IMR-90 (cell line): ENCODE results near the gene TNS3. TPM values are rescaled to one million over a fixed set of nuclear protein-coding genes. Genes with fewer than 3 reads are reported as not detected.

ENCODE experiments used
- ATAC-seq: fragments of 200-7000 bp; cut with Tn5 transposase; 2 replicates; pipeline ENCODE4 v1.9.1; 2020; ENCODE audit warnings: low read depth, mild to moderate bottlenecking, moderate library complexity
- BruUV-seq: library from RNA; stranded (reverse); fragments of 400-500 nt; replicated peaks from 2 replicates; lab custom pipeline; 2021; lab: Mats Ljungman, UMichigan
- CTCF ChIA-PET: fragments of 300-600 bp; formaldehyde crosslinking; extraction: SDS; loops from one replicate; lab custom pipeline; 2021; ENCODE audit warnings: antibody characterized with exemption; lab: Yijun Ruan, JAX
- POLR2A ChIA-PET: fragments of 300-600 bp; sonication (Branson Sonifier 250); formaldehyde crosslinking; loops from one replicate; lab custom pipeline; 2022; ENCODE audit warnings: antibody characterized with exemption; ENCODE audit not compliant: unreplicated experiment; lab: Charles Lee
- DNase-seq: peaks from one replicate; pipeline ENCODE4 v3.0.0; 2013
- H2AFZ ChIP-seq: replicated peaks from 2 replicates; pipeline ENCODE3; 2013; ENCODE audit warnings: low read length, mild to moderate bottlenecking; ENCODE audit not compliant: poor library complexity
- H2AK5ac ChIP-seq: 2 replicates; pipeline ENCODE4 v1.6.1; 2013; ENCODE audit warnings: low read depth, low read length, inconsistent platforms
- H2AK9ac ChIP-seq: replicated peaks from 2 replicates; pipeline ENCODE3; 2013; ENCODE audit warnings: mild to moderate bottlenecking, low read depth, low read length, moderate library complexity; ENCODE audit not compliant: poor library complexity
- H2BK120ac ChIP-seq: 2 replicates; pipeline ENCODE4 v1.6.1; 2013; ENCODE audit warnings: low read depth, low read length, inconsistent platforms
- H2BK15ac ChIP-seq: 3 replicates; pipeline ENCODE4 v1.6.1; 2013; ENCODE audit warnings: low read depth, low read length, inconsistent platforms
- H2BK20ac ChIP-seq: 2 replicates; pipeline ENCODE4 v1.6.1; 2013; ENCODE audit warnings: low read depth, mild to moderate bottlenecking, inconsistent platforms, low read length, moderate library complexity
- H2BK5ac ChIP-seq: 2 replicates; pipeline ENCODE4 v1.6.1; 2013; ENCODE audit warnings: mild to moderate bottlenecking, low read depth, low read length, inconsistent platforms; ENCODE audit not compliant: poor library complexity, severe bottlenecking
- H3K14ac ChIP-seq: replicated peaks from 2 replicates; pipeline ENCODE4 v1.6.1; 2013; ENCODE audit warnings: low read depth, low read length, inconsistent platforms
- H3K18ac ChIP-seq: 2 replicates; pipeline ENCODE4 v1.6.1; 2013; ENCODE audit warnings: low read depth, low read length, control low read depth
- H3K23ac ChIP-seq: 2 replicates; pipeline ENCODE4 v1.6.1; 2013; ENCODE audit warnings: low read depth, low read length, inconsistent platforms
- H3K27ac ChIP-seq: 2 replicates; pipeline ENCODE4 v1.5.1; 2013; ENCODE audit warnings: mild to moderate bottlenecking, control low read depth, low read length; ENCODE audit not compliant: insufficient read depth
- H3K27me3 ChIP-seq: 2 replicates; pipeline ENCODE4 v1.6.1; 2013; ENCODE audit warnings: low read length; ENCODE audit not compliant: control insufficient read depth, insufficient read depth
- H3K36me3 ChIP-seq: 2 replicates; pipeline ENCODE4 v1.6.1; 2013; ENCODE audit warnings: low read length, mixed read lengths; ENCODE audit not compliant: control insufficient read depth, insufficient read depth
- H3K4ac ChIP-seq: 2 replicates; pipeline ENCODE4 v1.6.1; 2013; ENCODE audit warnings: low read depth, low read length, inconsistent platforms
- H3K4me1 ChIP-seq: 2 replicates; pipeline ENCODE4 v1.6.1; 2013; ENCODE audit warnings: low read length, mixed read lengths; ENCODE audit not compliant: control insufficient read depth, insufficient read depth
- H3K4me2 ChIP-seq: 2 replicates; pipeline ENCODE4 v1.6.1; 2013; ENCODE audit warnings: low read depth, mild to moderate bottlenecking, control low read depth, low read length, moderate library complexity
- H3K4me3 ChIP-seq: 2 replicates; pipeline ENCODE4 v1.5.1; 2013; ENCODE audit warnings: low read depth, mild to moderate bottlenecking, control low read depth, low read length, moderate library complexity; ENCODE audit not compliant: insufficient read depth
- H3K56ac ChIP-seq: 2 replicates; pipeline ENCODE4 v1.6.1; 2013; ENCODE audit warnings: low read length, inconsistent platforms; ENCODE audit not compliant: insufficient read depth; ENCODE audit errors: extremely low read depth
- H3K79me1 ChIP-seq, 2 experiments: 2 replicates each; pipeline ENCODE4 v1.6.1; 2013; ENCODE audit warnings: low read length in 2 of 2, inconsistent platforms in 1 of 2, low read depth in 1 of 2
- H3K9ac ChIP-seq: 2 replicates; pipeline ENCODE4 v1.6.1; 2013; ENCODE audit warnings: low read depth, low read length, control low read depth
- H3K9me1 ChIP-seq: 2 replicates; pipeline ENCODE4 v1.6.1; 2013; ENCODE audit warnings: low read length, inconsistent platforms; ENCODE audit not compliant: insufficient read depth
- H3K9me3 ChIP-seq: 2 replicates; pipeline ENCODE4 v1.6.1; 2013; ENCODE audit warnings: low read length; ENCODE audit not compliant: control insufficient read depth, insufficient read depth
- H4K20me1 ChIP-seq: 2 replicates; pipeline ENCODE4 v1.6.1; 2013; ENCODE audit warnings: low read length, inconsistent platforms; ENCODE audit not compliant: insufficient read depth
- H4K5ac ChIP-seq: 2 replicates; pipeline ENCODE4 v1.6.1; 2013; ENCODE audit warnings: mild to moderate bottlenecking, low read depth, low read length, control low read depth
- H4K8ac ChIP-seq, 2 experiments: 2 replicates each; pipeline ENCODE4 v1.6.1; 2013; ENCODE audit warnings: low read depth in 2 of 2, low read length in 2 of 2, control low read depth in 1 of 2, inconsistent platforms in 1 of 2
- H4K91ac ChIP-seq: 2 replicates; pipeline ENCODE4 v1.6.1; 2013; ENCODE audit warnings: low read depth, low read length, inconsistent platforms; ENCODE audit not compliant: insufficient read depth
- RCOR1 ChIP-seq: IDR thresholded peaks from 2 replicates; pipeline ENCODE4 v1.6.1; 2012; ENCODE audit warnings: mild to moderate bottlenecking, low read length, improper control_type of control experiment; ENCODE audit not compliant: insufficient replicate concordance
- WGBS, 2 experiments: methylation state at CpG; one replicate each; pipeline versions ENCODE4 v1.1.5 to v1.1.7; 2013; ENCODE audit warnings: missing lambda C conversion rate in 2 of 2; ENCODE audit not compliant: insufficient read length in 1 of 2; ENCODE audit errors: extremely low coverage in 2 of 2; 5-methylcytosine and 5-hydroxymethylcytosine counted together
- dilution Hi-C: fragments of 300-500 bp; cut with HindIII; formaldehyde crosslinking; loops from one replicate; pipeline ENCODE4 v1.14.3; 2018; ENCODE audit warnings: low sequenced_read_pairs; ENCODE audit not compliant: unreplicated experiment
- in situ Hi-C: fragments of 300-500 bp; cut with MboI; formaldehyde crosslinking; loops from 3 replicates; pipeline ENCODE4 v1.14.3; 2019; ENCODE audit warnings: low sequenced_read_pairs, inconsistent platforms, mixed read lengths
- intact Hi-C: fragments of 100-400 bp; cut with micrococcal nuclease; formaldehyde crosslinking; loops from 2 replicates; pipeline ENCODE4 v1.10.0; 2022
- polyA plus RNA-seq, 3 experiments: library from polyadenylated mRNA; depleted of rRNA; stranded (reverse); fragments of >200 nt; gene quantifications; 2 replicates each; pipeline ENCODE4 v1.2.3, GENCODE V29; 2012; ENCODE audit warnings: low replicate concordance in 1 of 3
- total RNA-seq: library from RNA; depleted of rRNA; stranded (reverse); fragments of >200 nt; gene quantifications from 2 replicates; pipeline ENCODE4 v1.2.3, GENCODE V29; 2012

The TNS3 gene
- total and polyA plus RNA-seq, 2 of the 4 experiments (the other 2 are of a cell fraction) = 64.3 to 79.2 TPM

GRCh38 chr7:47442605-47442865 lies 139.4 kb downstream of the TNS3 start:
- no peak for ATAC-seq
- Histone ChIP-seq H3K14ac (no peak overlapping the region), H3K9ac (no peak overlapping the region), H2BK20ac (no peak overlapping the region), H3K18ac (no peak overlapping the region), H3K27me3 (no peaks in the 10 kb centered on the region), H3K4me3 (no peak overlapping the region), H3K23ac (no peak overlapping the region), H3K79me1 (peaks cover 49 to 85% of the 10 kb centered on the region in 2 experiments), H2AK5ac (no peak overlapping the region), H2BK15ac (no peak overlapping the region), H3K27ac (no peak overlapping the region), H3K36me3 (peaks cover 21% of the 10 kb centered on the region), H3K9me1 (peaks cover 42% of the 10 kb centered on the region), H3K4ac (no peak overlapping the region), H4K5ac (no peak overlapping the region), H2BK120ac (no peak overlapping the region), H3K4me2 (no peak overlapping the region), H3K4me1 (peaks cover 9% of the 10 kb centered on the region), H3K56ac (no peak overlapping the region), H4K91ac (no peak overlapping the region), H2BK5ac (no peak overlapping the region), H4K8ac (no peak overlapping the region), H2AFZ (no peak overlapping the region), H3K9me3 (no peaks in the 10 kb centered on the region), H2AK9ac (no peak overlapping the region), H4K20me1 (peaks cover 62% of the 10 kb centered on the region)
- dilution Hi-C loops (no loop called here), intact Hi-C loops (no loop called here), in situ Hi-C loops (no loop called here)
- WGBS, 2 experiments = 100% methylated on average over 2 of the region's 4 CpGs; no CpG with 5 or more reads in 1 of the 2 experiments
- no peak for DNase-seq
- CTCF ChIA-PET = no interaction called here
- POLR2A ChIA-PET = no interaction called here
- no TSS peak for BruUV-seq
- no peak for TF ChIP-seq RCOR1
